ENCODE measurements around the gene FRMD6.

DNA sequence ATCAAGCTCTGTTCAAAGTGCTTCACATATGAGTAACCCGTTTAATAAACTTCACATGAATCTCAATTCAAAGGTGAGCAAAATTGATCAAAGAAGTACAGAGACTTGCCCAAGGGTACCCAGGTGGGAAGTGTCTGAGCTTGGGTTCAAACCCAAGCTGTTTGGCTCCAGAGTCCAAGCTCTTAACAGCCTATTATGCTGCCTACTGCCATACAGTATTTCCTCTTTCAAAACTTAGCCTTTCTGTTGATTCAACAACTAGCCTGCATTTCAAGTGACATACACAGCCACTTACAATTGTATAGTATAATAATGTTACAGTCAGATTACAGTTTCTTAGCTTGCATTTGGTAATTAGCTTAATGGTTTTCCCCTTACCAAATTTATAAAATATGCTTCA, 29.7 kb downstream of the FRMD6 start:
- TF ChIP-seq EP300 (IDR thresholded peaks at IDR 0.05), result no peak
- TF ChIP-seq, protein P1, sequence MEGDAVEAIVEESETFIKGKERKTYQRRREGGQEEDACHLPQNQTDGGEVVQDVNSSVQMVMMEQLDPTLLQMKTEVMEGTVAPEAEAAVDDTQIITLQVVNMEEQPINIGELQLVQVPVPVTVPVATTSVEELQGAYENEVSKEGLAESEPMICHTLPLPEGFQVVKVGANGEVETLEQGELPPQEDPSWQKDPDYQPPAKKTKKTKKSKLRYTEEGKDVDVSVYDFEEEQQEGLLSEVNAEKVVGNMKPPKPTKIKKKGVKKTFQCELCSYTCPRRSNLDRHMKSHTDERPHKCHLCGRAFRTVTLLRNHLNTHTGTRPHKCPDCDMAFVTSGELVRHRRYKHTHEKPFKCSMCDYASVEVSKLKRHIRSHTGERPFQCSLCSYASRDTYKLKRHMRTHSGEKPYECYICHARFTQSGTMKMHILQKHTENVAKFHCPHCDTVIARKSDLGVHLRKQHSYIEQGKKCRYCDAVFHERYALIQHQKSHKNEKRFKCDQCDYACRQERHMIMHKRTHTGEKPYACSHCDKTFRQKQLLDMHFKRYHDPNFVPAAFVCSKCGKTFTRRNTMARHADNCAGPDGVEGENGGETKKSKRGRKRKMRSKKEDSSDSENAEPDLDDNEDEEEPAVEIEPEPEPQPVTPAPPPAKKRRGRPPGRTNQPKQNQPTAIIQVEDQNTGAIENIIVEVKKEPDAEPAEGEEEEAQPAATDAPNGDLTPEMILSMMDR (IDR thresholded peaks at IDR 0.05), result no peak
- TF ChIP-seq POLR2AphosphoS5 (IDR thresholded peaks at IDR 0.05), result no peak
- TF ChIP-seq POLR2A (IDR thresholded peaks at IDR 0.05), result no peak
